KMS-11 (cell line): ENCODE data around the gene NFYA.

ENCODE experiments used
- H2AFZ ChIP-seq: fragments of 200-600 bp; sonication (generic); 2 replicates; pipeline ENCODE4 v1.6.1; 2016; ENCODE audit warnings: antibody characterized with exemption, mixed run types, low read depth
- H3K27ac ChIP-seq: fragments of 200-600 bp; sonication (generic); 2 replicates; pipeline ENCODE4 v1.6.1; 2016; ENCODE audit warnings: mild to moderate bottlenecking, mixed run types
- H3K27me3 ChIP-seq: fragments of 200-600 bp; sonication (generic); 2 replicates; pipeline ENCODE4 v1.6.1; 2017; ENCODE audit warnings: mild to moderate bottlenecking, low read depth, mixed run types, moderate library complexity; ENCODE audit not compliant: insufficient read depth
- H3K36me3 ChIP-seq: fragments of 200-600 bp; sonication (generic); 2 replicates; pipeline ENCODE4 v1.6.1; 2017; ENCODE audit warnings: mild to moderate bottlenecking, mixed run types; ENCODE audit not compliant: insufficient read depth
- H3K4me1 ChIP-seq: fragments of 200-600 bp; sonication (generic); 2 replicates; pipeline ENCODE4 v1.6.1; 2016; ENCODE audit warnings: mild to moderate bottlenecking, low read depth, mixed run types; ENCODE audit not compliant: poor library complexity, severe bottlenecking
- H3K4me2 ChIP-seq: fragments of 200-600 bp; sonication (generic); 2 replicates; pipeline ENCODE4 v1.7.0; 2016; ENCODE audit warnings: mild to moderate bottlenecking, mixed run types
- H3K4me3 ChIP-seq: fragments of 200-600 bp; sonication (generic); IDR thresholded peaks from 2 replicates; pipeline ENCODE4 v1.6.1; 2017; ENCODE audit warnings: low read depth, low read length, mixed read lengths; ENCODE audit not compliant: insufficient read depth
- H3K79me2 ChIP-seq: fragments of 200-600 bp; sonication (generic); 2 replicates; pipeline ENCODE4 v1.6.1; 2016; ENCODE audit warnings: low read depth, mixed run types; ENCODE audit not compliant: insufficient read depth
- H3K9ac ChIP-seq: fragments of 200-600 bp; sonication (generic); 2 replicates; pipeline ENCODE4 v1.6.1; 2016; ENCODE audit warnings: mild to moderate bottlenecking, mixed run types
- H4K20me1 ChIP-seq: fragments of 200-600 bp; sonication (generic); 2 replicates; pipeline ENCODE4 v1.6.1; 2016; ENCODE audit warnings: mild to moderate bottlenecking, mixed run types; ENCODE audit not compliant: insufficient read depth
- TF ChIP-seq, protein P1 (sequence below): fragments of 200-600 bp; sonication (generic); conservative IDR thresholded peaks from 2 replicates; pipeline ENCODE4 v1.6.1; 2017; ENCODE audit warnings: low read depth, mild to moderate bottlenecking, antibody characterized with exemption, low read length, moderate library complexity, mixed read lengths

Gene NFYA

DNA sequence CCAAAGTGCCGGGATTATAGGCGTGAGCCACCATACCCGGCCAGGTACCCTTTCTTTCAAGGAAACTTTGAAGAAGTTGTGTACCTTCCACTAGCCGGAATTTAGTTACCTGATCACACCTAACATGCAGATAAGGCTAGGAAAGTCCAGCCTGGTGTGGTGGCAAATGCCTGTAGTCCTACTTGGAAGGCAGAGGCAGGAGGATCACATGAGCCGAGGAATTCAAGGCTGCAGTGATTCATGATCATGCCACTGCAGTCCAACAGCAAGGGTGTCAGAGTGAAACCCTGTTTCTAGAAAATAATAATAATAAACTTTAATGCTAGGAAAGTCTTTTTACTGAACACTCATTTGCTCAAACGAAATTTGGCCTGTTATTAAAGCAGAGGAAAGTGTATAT, 21.0 kb downstream of the NFYA start:
- Histone ChIP-seq H3K4me2 (no peak overlapping the region), H3K36me3 (peaks cover 10% of the 10 kb centered on the region), H3K9ac (no peak overlapping the region), H3K27me3 (no peaks in the 10 kb centered on the region), H3K4me3 (no peak overlapping the region), H2AFZ (no peak overlapping the region), H3K4me1 (no peaks in the 10 kb centered on the region), H3K27ac (no peak overlapping the region), H4K20me1 (no peaks in the 10 kb centered on the region), H3K79me2 (no peaks in the 10 kb centered on the region)
- TF ChIP-seq, protein P1, sequence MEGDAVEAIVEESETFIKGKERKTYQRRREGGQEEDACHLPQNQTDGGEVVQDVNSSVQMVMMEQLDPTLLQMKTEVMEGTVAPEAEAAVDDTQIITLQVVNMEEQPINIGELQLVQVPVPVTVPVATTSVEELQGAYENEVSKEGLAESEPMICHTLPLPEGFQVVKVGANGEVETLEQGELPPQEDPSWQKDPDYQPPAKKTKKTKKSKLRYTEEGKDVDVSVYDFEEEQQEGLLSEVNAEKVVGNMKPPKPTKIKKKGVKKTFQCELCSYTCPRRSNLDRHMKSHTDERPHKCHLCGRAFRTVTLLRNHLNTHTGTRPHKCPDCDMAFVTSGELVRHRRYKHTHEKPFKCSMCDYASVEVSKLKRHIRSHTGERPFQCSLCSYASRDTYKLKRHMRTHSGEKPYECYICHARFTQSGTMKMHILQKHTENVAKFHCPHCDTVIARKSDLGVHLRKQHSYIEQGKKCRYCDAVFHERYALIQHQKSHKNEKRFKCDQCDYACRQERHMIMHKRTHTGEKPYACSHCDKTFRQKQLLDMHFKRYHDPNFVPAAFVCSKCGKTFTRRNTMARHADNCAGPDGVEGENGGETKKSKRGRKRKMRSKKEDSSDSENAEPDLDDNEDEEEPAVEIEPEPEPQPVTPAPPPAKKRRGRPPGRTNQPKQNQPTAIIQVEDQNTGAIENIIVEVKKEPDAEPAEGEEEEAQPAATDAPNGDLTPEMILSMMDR: no peak

DNA sequence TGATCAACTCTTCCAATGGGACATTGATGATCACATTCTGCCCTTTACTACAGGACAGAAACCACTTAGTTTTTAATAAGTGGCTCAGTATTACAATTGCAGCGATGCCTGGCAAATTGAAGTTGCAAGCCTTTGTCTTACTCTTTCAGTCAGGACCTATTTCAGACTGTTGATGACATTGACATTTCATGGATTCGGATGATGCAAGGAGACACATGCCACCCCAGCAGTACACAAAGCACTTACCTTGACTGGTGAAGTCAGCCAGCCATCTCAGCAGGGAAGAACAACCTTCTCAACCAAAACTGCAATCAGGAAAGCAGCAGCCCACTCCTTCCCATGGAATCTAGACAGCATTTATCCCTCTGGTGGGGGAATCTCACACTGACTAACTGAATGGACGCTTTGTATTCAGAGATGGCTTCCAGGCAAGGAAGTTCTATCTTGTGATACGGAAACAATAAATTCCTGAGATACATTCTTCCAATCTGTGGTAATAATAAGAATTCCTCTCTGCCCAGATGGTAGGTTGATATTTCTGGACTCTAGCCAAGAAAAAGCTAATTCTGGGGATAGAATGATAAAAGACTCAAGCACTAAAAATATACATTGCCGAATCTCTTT, 24.8 kb downstream of the NFYA start:
- Histone ChIP-seq H3K4me1 (no peaks in the 10 kb centered on the region), H3K4me3 (no peak overlapping the region), H3K27me3 (no peaks in the 10 kb centered on the region), H3K36me3 (peaks cover 10% of the 10 kb centered on the region), H3K4me2 (no peak overlapping the region), H3K79me2 (no peaks in the 10 kb centered on the region), H3K9ac (no peak overlapping the region), H4K20me1 (no peaks in the 10 kb centered on the region), H2AFZ (no peak overlapping the region), H3K27ac (no peak overlapping the region)
- TF ChIP-seq, protein P1: no peak

DNA sequence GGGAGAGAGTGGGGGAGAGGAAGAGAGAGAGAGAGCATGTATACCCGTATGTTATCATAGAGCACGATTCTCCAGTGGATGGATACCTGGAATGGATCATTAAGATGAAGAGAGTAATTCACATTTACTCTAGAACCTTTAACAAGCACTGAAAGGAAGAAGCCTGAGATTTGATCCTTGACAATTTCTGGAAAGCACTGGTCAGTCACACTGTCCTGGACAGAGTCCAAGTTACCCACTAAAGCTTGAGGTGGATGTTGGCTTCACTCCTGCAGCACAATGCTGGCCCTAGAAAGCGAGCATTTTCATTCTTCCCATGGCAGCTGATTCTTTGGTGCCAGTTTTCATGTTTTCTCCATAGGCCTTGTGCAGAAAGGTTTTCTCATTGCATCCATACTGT, 25.6 kb downstream of the NFYA start:
- TF ChIP-seq, protein P1: no peak
- Histone ChIP-seq H3K9ac (no peak overlapping the region), H4K20me1 (no peaks in the 10 kb centered on the region), H2AFZ (no peak overlapping the region), H3K27ac (no peak overlapping the region), H3K4me1 (no peaks in the 10 kb centered on the region), H3K4me3 (no peak overlapping the region), H3K27me3 (no peaks in the 10 kb centered on the region), H3K4me2 (no peak overlapping the region), H3K79me2 (no peaks in the 10 kb centered on the region), H3K36me3 (peaks cover 10% of the 10 kb centered on the region)

DNA sequence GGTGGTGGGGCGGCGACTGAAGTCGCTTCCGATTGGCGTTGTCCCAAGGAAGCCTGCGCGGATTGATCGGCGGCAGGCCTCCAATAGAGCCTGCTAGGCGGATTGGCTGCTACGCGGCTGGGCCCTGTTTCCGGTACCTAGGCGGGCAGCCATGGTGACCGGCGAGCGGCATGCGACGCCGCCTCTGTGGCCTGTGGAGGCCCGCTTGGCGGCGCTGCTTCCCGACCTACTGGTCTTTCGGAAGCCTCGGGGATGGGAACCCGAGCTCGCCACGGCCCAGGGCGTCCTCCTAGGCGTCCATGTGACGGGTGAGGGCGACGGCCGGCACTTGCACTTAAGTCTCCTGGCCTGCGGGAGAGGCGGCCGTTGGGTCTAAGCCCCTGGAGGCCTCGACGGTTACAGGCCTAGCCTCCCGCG, 28.1 kb downstream of the NFYA start:
- Histone ChIP-seq H4K20me1 (no peaks in the 10 kb centered on the region), H3K79me2 (no peaks in the 10 kb centered on the region), H2AFZ (no peak overlapping the region), H3K27me3 (no peaks in the 10 kb centered on the region), H3K4me3 (no peak overlapping the region), H3K4me2 (no peak overlapping the region), H3K4me1 (no peaks in the 10 kb centered on the region), H3K36me3 (peaks cover 5% of the 10 kb centered on the region; the same call in 1 of the 2 replicates), H3K9ac (no peak overlapping the region), H3K27ac (no peak overlapping the region)
- TF ChIP-seq, protein P1: no peak
